HL-60 (cell line): Measurements from ENCODE around the gene PSMB7.

Experiments
- GABPA ChIP-seq: IDR thresholded peaks from 2 replicates; pipeline ENCODE4 v1.6.1; 2012; ENCODE audit warnings: low read depth
- POLR2AphosphoS5 ChIP-seq: IDR thresholded peaks from 2 replicates; pipeline ENCODE4 v1.6.1; 2012; ENCODE audit warnings: low read depth
- TF ChIP-seq, protein P1 (sequence below): IDR thresholded peaks from one replicate; pipeline ENCODE4 v1.5.1; 2011; ENCODE audit warnings: low read length, control low read depth, inconsistent platforms; ENCODE audit not compliant: insufficient read depth
- TF ChIP-seq, protein P2 (sequence below): IDR thresholded peaks from 2 replicates; pipeline ENCODE4 v1.6.1; 2012; ENCODE audit warnings: low read depth; ENCODE audit not compliant: insufficient replicate concordance

DNA sequence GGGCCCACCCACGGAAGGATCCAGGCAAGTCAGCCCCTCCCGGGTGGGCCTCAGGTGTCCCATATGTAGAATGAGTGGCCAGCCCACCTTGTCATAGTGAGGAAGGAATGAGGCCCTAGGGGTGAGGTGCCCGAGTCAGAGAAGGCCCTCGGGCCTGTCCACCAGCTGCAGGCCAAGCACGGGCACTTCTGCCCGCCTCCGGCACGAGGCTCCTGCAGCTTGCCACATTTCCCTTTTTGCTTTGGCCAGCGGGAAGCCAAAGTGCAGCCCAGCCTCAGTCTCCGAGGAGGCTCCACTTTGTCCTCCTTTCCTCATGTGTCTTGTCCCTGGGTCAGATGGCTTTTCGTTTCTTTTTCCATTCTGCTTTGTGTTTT is 72.9 kb downstream of the PSMB7 start:
- TF ChIP-seq, protein P1, sequence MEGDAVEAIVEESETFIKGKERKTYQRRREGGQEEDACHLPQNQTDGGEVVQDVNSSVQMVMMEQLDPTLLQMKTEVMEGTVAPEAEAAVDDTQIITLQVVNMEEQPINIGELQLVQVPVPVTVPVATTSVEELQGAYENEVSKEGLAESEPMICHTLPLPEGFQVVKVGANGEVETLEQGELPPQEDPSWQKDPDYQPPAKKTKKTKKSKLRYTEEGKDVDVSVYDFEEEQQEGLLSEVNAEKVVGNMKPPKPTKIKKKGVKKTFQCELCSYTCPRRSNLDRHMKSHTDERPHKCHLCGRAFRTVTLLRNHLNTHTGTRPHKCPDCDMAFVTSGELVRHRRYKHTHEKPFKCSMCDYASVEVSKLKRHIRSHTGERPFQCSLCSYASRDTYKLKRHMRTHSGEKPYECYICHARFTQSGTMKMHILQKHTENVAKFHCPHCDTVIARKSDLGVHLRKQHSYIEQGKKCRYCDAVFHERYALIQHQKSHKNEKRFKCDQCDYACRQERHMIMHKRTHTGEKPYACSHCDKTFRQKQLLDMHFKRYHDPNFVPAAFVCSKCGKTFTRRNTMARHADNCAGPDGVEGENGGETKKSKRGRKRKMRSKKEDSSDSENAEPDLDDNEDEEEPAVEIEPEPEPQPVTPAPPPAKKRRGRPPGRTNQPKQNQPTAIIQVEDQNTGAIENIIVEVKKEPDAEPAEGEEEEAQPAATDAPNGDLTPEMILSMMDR: no peak
- no peak for TF ChIP-seq POLR2AphosphoS5
- TF ChIP-seq, protein P2, sequence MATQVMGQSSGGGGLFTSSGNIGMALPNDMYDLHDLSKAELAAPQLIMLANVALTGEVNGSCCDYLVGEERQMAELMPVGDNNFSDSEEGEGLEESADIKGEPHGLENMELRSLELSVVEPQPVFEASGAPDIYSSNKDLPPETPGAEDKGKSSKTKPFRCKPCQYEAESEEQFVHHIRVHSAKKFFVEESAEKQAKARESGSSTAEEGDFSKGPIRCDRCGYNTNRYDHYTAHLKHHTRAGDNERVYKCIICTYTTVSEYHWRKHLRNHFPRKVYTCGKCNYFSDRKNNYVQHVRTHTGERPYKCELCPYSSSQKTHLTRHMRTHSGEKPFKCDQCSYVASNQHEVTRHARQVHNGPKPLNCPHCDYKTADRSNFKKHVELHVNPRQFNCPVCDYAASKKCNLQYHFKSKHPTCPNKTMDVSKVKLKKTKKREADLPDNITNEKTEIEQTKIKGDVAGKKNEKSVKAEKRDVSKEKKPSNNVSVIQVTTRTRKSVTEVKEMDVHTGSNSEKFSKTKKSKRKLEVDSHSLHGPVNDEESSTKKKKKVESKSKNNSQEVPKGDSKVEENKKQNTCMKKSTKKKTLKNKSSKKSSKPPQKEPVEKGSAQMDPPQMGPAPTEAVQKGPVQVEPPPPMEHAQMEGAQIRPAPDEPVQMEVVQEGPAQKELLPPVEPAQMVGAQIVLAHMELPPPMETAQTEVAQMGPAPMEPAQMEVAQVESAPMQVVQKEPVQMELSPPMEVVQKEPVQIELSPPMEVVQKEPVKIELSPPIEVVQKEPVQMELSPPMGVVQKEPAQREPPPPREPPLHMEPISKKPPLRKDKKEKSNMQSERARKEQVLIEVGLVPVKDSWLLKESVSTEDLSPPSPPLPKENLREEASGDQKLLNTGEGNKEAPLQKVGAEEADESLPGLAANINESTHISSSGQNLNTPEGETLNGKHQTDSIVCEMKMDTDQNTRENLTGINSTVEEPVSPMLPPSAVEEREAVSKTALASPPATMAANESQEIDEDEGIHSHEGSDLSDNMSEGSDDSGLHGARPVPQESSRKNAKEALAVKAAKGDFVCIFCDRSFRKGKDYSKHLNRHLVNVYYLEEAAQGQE: no peak
- no peak for TF ChIP-seq GABPA
